Measurements from ENCODE around the gene CCDC124.

DNA sequence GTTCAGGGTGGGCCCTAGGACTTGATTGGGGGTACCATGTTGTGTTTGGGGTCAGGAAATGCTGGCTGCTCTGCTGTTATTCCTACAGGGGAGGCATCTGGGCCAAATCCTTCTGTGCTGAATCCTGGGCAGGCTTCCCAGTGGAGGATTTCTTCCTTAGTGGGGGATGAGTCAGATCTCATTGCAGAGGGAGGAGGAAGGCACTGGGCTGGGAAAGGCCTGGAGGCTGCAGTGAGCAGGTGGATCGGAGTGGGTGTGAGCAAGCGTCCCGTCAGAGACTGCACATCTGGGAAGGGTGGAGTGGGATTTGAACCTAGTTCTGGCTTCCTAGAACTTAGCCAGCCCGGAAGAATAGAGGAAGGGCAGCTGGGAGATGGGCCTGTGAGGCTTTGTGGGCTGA lies 11.5 kb downstream of the CCDC124 start:
- TF ChIP-seq EZH2 (IDR thresholded peaks at IDR 0.05; ENCODE audit: borderline replicate concordance, low read depth, low read length, poor library complexity, severe bottlenecking): no peak
- TF ChIP-seq, protein P1, sequence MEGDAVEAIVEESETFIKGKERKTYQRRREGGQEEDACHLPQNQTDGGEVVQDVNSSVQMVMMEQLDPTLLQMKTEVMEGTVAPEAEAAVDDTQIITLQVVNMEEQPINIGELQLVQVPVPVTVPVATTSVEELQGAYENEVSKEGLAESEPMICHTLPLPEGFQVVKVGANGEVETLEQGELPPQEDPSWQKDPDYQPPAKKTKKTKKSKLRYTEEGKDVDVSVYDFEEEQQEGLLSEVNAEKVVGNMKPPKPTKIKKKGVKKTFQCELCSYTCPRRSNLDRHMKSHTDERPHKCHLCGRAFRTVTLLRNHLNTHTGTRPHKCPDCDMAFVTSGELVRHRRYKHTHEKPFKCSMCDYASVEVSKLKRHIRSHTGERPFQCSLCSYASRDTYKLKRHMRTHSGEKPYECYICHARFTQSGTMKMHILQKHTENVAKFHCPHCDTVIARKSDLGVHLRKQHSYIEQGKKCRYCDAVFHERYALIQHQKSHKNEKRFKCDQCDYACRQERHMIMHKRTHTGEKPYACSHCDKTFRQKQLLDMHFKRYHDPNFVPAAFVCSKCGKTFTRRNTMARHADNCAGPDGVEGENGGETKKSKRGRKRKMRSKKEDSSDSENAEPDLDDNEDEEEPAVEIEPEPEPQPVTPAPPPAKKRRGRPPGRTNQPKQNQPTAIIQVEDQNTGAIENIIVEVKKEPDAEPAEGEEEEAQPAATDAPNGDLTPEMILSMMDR (conservative IDR thresholded peaks at IDR 0.05; ENCODE audit: low read depth, low read length): no peak
